PC-9 (cell line): ENCODE data around the gene ZFPM1.

Experiments used
- CTCF ChIP-seq: fragments of 200-600 bp; sonication (generic); conservative IDR thresholded peaks from 2 replicates; pipeline ENCODE4 v1.6.1; 2017; ENCODE audit warnings: mixed run types, antibody characterized with exemption, mild to moderate bottlenecking, moderate library complexity
- EZH2 ChIP-seq: fragments of 200-600 bp; sonication (generic); IDR thresholded peaks from 2 replicates; pipeline ENCODE4 v1.8.0; 2017; ENCODE audit warnings: antibody characterized with exemption, low read depth

- TF ChIP-seq CTCF, result no peak
- TF ChIP-seq EZH2, result no peak
Measured at GRCh38 chr16:88473666-88474534, 20.8 kb downstream of the ZFPM1 start.
